ENCODE results near the gene HDAC9.

Gene HDAC9

DNA sequence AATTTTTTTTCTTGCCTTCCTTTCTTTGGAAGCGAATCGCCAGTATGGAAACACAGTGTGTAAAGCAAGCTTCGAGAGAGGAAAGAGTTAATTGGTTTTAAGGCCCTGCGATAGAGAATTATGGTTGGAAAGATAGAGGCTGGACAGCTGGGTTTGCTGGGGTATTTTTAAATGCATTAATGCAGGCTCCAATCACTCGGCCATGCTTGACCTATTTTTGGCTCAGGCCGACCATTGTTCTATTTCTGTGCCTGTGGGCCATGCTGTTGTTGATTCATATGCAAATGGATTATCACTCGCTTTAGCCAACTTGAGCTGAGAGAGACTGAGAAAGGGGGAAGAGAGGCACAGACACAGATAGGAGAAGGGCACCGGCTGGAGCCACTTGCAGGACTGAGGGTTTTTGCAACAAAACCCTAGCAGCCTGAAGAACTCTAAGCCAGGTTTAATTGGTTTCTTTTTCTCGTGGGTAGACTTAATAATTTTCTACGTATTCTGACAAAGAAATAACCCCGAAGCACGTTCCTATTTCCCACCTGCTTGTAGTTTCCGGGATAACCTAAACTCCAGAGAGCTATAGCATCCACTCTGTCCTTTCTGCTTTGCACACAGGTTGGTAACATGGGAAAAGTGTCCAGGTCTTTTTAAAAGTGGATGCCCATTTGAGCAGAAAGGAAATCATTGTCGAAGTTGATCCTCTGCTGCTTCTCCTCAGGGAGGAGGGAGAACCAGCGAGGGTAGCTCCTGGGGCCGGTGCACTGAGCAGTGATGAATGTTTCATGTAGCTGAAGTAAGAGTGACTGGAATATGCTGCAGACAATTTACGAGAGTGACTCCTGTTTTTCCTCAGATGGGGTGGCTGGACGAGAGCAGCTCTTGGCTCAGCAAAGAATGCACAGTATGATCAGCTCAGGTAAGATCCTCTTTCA, at the start of gene HDAC9:
Gene HDAC9 (plus strand): TSS at position 338 of the 929 bp plus-strand sequence. CDS start 554 bp downstream, at position 892.
- DNase-seq, result peak; percentile 82

DNA sequence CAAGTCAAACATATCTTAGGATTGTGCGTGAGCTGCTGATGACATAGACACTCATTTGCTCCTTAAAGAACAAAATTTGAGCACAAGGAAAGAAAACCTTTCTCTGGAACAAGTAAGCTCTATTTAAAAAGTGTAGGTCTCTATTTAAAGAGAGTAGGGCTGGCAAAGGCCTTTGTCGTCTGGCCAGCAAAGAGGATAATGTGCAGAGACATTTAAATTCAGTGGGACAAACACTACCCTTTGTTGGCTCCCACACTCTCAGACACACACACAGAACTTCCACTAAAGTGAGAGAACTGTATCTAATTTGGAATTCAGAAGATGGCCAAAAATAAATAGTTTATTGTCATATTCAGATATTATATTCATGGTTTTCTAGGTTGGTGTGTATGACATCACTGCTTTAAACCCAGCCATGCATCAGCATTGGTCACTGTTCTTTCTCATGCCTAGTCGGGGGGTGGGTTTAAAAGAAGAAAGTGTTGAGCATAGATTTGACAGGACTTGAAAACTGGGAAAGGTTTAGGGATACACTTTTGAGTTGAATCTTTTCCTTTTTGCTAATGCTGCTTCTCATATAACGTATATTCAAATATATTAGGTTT, 49.5 kb upstream of the HDAC9 start:
- DNase-seq, result no peak

DNA sequence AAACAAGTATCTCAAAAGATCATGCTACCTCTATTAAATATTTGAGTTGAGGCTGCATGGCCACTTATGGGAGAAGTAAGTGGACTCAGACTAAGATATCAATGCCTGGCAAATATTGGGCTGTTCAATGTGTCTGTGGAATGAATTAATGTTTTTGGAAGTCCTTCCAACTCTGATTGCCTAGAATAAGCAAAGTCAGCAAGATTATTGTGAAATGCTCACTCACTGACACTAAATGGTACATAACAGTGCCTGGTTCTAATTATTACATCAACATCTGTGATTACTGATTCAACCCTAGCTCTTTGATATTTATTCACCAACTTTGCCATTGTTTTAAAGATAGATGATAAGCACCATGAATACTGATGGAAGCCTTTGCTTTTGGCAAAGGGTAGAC, 45.5 kb upstream of the HDAC9 start:
- no peak for DNase-seq

DNA sequence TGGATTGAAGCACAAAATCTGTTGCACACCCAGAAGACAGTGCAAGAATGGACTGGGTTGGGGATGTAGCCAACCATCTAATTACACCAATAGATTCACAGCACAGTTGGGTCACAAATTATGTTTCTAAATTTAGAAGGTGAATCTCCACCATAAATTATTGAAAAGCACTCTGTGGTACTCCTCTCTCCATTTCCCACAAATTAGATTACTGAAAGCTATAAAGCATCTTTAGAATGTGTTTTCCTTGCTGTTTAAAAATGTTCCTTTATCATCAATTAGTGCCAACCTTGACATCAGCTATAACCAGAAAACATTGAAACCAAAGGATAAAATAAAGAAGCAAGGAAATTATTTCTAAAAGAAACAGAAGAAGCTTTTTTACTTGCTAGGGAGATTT, 39.9 kb upstream of the HDAC9 start:
- no peak for DNase-seq

DNA sequence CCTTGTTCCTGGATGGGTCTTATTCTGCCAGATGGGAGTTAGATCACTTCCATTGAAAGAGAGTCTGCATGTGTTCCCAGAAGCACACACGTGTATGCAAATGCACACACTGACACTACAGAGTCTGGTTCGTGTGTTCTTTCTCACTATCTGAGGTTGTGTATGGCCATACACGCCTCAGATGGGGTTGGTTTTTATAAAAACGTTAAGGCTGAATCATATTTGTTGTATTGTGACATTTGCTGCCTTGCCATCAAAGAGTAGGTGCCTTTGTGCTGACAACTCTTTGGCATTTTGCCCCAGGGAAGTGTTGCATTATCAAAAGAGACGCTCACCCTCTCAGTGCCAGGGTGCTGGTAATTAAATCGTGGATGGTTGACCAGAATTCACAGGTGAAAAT, 37.7 kb upstream of the HDAC9 start:
- DNase-seq, result no peak

DNA sequence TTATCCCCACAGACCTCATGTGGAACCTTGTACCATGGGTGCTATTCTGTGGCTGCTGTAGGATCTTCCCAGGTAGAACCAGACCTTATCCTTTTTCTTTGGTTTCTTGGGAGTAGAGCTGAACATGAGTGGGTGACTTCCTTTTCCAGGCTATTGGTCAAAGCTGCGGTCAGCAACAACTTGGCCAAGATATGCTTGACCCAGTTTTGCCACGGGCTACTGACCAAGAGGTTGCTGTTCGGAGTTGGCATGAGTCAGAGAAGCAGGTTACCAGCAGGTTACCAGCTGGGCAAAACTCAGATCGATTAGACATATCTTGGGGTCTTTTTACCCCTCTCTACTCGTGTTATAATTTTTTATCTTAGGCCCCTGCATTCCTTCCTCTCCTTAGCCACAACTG, 36.7 kb upstream of the HDAC9 start:
- DNase-seq, result no peak

DNA sequence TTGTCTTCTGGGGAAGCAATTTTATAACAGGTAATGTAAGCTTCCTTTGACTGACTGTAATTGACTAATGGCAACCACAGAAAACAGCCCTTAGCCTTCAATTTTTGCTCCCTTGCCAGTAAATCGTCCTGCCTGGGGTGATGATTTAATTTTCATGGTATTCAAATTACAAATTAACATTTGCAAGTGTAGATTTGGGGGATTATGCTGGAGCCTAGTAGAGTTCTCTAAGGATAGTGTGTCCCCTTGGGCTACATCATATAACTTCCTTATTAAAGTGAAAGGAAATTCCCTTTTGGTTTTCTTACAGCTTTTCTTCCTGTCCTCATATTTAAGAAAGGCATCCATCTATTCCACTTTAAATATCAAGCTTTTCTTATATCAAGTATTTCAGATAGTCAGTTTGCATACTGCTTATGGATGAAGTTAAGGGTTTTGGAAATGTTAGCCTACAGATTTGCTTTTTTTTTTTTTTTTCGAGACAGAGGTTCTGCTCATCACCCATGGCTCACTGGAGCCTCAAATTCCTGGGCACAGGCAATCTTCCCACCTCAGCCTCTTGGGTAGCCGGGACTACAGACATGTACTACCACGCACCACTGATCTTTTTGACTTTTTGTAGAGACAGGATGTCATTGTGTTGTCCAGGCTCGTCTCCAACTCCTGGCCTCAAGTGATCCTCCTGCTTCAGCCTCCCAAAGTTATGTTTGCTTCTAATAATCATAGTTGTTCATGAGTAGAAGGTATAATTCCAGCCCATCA, 35.9 kb upstream of the HDAC9 start:
- DNase-seq, result peak; percentile 92

DNA sequence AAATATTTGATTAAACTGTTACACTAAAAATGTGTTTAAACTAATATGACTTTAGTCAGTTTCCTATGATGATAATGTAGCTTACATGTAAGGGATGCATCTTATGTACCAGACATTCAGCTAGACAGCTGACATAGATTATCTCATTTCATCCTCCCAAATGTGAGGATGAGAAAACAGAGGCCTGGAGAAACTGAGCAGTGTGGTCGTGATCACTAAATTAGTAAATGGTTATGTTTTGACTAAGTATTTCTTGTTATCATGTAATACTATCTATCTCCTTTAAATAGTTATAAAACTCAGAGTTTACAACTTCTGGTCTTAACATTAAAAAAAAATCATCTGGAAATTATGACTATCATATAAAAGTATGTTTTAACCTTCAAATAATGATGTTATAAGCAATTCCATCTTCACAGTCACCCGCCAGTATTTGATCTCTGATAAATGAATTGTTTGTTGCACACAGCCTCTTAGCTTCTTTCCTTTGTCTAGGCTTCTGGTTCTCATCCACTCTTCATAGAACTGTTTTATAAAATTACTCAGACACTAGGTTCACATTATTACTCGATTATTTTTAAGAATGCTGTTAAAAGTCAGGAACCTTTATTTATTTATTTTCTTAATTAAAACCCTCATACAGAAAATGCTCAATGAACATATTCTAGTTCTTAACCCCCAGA, 33.6 kb upstream of the HDAC9 start:
- no peak for DNase-seq

DNA sequence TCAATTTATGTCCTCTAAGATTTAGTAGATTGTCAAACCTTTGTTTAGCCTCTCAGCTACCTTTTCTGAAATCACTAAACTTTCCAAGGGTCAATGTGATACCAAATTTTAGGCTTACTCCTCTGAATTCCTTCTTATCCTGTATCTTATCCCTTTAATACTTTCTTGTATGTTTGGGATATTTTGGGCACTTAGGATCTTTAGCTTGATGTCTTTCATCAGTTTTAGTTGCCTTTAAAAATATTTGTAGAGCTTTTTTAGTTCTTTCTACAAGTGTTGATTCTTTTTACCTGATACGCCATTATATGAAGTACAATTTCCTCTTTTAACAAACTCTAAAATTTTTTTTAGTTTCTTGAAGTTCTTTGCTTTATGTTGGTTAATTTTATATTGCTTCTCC, 30.7 kb upstream of the HDAC9 start:
- no peak for DNase-seq

DNA sequence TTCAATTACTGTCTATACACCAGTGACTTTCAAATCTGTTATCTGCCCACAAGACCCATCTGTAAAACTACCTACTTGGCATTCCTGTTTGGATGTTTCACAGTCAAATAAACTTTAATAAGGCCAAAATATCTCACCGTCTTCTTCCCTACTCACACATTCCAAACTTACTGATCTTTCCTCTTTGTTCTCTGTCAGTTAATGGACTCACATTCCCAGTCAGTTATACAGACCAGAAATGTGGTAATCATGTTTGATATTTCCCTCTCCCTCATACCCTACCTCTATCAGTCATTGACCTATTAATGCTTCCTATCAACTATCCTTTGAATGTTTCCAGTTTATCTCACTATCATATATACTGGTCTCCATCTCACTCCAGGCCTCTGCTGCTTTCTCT, 28.5 kb upstream of the HDAC9 start:
- no peak for DNase-seq

DNA sequence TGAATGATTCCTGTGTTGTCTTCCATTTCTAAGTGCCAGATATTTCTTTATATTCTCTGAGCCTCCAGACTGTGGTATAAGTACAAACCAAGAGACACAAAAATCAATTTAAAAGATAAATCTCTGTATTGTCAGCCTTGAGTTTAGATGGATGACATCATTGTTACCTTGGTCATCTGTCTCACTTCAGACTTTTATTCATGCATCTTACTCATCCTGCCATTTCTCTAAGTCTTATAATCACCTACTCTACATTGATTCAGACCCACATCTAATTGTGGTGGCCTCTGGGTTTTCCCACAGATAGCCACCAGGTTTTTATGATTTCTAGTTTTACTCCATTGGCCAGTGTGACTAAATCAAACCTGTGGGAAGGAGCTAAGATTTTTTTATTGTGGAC, 26.8 kb upstream of the HDAC9 start:
- DNase-seq, result no peak

DNA sequence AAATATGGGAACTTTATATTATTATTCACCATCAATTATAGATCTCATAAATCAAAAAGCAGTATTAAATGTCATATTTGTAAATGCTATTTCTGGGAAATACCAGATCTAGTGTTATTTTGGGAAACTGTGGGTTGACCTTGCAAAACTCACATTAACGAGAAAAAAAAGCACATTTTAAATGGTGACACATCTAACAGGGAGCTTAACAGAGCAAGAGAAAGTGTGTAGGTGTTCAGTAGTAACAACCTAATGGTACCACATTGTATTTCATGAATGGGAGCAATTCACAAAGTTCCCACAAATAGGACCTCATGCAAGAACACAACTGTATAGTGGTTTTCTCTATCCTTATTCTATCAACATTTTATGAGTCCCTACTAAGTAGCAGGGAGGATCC, 26.2 kb upstream of the HDAC9 start:
- no peak for DNase-seq

DNA sequence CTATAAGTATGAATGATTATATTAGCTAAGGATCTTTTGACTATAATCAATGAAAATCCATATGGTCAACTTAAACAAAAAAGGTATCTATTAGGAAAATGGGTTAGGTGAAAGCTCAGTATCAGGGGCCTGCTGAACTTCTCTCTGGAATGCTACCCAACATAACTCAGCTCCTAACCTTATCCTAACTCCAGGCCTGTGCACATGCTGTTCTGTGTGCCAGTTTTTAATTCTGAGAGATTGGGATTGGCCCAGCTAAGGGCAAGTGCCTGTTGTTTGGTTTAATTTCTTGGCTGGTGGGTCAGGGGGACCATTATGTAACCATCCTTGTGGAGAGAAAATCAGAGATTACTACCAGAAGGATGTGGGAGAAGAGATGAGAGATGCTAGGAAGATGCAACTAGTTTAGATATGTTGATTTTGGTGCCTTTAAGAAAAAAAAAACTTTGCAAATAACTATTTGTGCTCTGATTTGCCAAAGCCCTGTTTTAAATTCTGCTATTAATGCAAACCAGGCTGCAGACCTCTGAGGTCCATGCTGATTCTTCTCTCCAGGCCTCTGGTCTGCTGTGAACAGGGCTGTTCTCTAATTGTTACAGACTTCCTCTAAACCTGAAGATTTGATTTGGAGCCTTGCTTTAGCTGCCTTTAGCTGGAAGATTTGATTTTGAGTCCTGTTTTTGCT, 23.9 kb upstream of the HDAC9 start:
- no peak for DNase-seq

DNA sequence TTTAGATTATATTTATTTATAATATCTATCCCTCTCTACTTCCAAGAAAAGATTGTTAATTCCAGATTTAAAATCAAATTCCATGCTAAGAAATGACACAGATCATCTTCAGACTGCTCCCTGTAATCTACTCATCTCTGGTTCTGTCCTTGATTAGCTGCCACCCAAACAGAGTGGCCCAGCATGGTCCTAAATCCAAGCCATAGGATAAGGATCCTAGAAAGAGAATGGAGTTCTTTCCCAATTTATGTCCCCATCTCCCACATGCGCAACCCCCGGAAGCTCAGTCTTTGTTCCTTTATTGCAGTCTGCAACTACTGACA, 23.4 kb upstream of the HDAC9 start:
- DNase-seq, result no peak

DNA sequence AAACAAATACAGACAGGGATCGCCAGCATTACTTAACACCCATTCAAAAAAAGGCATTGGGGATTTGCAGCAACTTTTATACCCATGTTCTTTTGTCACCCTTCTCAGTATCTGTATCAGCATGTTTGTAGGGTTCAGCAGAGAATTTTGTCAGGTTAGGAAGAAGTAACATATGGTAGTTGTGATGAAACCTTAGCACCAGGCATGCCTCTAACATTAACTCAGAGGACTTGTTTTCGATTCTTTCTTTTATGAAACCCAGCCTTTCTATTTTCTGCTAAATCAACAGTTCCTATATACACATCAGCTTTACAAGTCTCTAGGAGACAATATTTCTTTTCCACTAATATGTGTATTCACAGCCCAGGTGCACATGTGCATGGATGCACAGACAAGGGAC, 22.4 kb upstream of the HDAC9 start:
- no peak for DNase-seq

DNA sequence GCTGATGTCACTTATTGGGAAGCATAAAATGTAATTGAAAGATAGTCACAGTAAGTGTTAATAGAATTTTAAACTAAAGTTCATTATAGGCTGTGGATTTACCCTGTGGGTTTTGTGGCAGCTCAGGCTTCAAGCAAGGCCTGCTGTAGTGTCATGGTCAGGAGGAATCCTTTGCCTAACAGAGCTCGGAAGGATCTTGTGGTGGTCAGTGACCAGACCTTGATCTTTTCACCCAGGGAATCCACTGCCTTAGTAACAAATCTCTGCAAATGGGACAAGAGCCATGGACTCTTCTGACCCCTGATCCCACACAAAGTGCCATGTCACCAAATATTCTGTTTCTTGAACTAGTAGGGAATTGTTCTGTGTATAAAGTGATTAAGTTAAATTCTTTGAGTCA, 20.6 kb upstream of the HDAC9 start:
- no peak for DNase-seq

DNA sequence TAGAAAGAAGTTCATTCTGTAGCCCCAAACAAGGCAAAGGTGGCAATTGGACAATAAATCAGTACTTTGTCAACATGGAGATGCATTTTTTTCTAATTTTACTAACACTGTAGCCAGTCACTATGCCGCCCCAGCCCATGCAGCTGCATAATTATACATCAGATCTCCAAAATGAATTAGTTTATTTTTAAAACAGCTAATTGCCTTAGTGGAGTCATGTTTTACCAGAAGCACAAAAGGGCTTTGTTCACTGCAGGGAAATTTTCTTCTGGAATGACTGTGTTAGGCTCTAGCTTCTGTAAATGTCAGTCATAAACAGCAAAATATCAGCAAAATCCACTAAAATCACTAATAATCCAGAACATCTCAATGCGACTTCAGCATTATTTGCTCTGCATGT, 20.1 kb upstream of the HDAC9 start:
- DNase-seq, result peak; percentile 21

DNA sequence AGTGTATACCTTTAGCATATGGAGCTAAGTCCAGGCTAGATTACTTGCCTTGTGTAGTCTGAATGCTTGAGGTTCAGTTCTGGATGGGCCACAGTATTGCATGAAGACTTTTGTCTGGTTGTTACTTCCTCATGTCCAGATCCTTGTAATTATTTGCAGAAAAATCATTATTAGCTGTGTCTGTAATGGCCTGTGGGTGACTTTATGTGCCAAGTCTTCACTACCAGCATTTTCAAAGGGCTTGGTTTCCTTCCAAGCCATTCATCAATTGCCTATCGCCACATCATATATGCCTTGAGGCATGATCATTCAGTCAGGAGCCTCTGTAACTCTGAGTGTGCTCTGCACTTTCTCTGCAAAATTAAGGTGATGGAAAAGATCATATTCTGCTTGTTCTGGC, 13.8 kb upstream of the HDAC9 start:
- no peak for DNase-seq

DNA sequence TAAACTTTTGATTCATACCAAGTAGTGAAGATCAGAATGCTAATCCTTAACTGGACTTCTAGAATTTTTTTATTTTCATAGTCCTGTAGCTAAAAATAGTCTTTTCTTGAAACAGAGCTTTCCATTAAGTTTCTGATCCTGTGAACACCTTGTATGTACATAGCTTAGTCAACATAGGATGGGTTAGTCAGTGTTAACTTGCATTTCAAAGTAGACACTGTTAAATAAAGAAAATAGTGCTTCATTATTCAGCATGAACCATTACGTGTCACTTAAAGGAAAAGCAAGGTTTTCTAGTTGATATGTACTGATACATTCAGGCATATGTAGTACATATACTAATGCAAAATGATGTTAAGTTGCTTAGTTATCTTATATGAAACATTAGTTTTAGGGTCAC, 7.5 kb upstream of the HDAC9 start:
- DNase-seq, result no peak

DNA sequence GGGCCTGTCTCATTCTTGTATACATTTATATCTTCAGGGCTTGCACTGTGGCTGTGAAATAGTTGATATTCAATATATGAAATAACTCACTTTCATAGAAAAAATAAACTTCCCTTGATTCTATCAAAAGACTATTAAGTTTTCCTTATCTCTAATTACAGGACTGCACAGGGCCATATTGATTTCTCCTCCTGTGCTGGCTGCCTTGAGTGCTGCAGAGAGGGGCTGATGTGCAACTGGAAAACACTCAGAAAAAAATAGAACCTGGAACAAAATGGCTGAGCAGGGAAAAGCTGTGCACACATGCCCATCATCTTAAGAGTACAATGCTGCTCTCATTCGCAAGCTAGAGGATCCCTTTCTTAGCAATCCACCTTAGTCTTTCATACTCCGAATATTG, 5.9 kb upstream of the HDAC9 start:
- no peak for DNase-seq

DNA sequence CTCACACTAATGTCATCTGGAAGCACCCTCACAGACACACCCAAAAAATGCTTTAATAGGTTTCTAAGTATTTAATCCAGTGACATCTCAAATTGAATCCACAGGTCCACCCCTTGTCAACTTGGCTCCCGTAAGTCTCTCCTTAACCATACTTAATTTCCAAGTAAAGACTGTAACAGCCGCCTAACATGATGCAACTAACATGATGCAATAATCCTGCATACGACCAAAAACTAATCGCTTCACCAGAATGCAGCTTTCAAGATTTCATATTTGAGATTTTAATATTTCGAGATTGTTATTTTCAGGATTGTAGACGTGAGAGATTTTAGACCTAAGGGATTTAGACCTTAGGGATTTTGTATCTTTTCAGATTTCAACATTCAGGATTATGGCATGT, 3.7 kb upstream of the HDAC9 start:
- no peak for DNase-seq

DNA sequence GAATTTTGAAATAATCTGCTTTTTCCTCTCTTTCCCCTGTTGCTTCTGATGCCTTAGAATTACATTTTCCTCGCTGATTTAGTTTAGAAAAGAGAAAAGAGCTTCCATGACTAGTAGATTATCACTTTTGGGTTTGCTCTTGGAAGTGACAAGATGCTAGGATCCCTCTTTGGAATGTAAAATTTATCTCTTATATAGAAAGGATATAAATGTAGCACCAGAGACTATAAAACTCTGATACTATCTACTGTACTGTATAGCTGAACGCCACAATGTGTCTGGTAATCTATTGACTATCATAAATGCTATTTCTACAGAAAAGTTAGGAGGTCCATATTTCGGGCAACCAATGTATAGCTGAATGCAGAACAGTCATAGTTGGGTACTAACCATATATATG, 1.1 kb upstream of the HDAC9 start:
- no peak for DNase-seq
